ENCODE data around the gene TMEM25. TPM values are rescaled to one million over a fixed set of nuclear protein-coding genes. Genes with fewer than 3 reads are reported as not detected.
"Not testable (repeated sequence)": the region's sequence is repeated elsewhere in the genome, so short reads cannot be mapped to it uniquely, and the experiment has no call there.

Gene TMEM25
- 100 to 1,000 TPM in 2 of 4 donors, 10 to 100 TPM in 2; 49.7 to 128 (median 82.8) TPM for polyA plus RNA-seq
- long read RNA-seq, donor 1, partial matches to known transcripts: 29 of 35 reads
- long read RNA-seq, donor 1, other reads (novel, unspliced or antisense): 0 of 35 reads
- long read RNA-seq, donor 2, partial matches to known transcripts: 5 of 7 reads
- long read RNA-seq, donor 2, other reads (novel, unspliced or antisense): 0 of 7 reads
- long read RNA-seq, donor 3, partial matches to known transcripts: 0 of 1 reads
- long read RNA-seq, donor 3, other reads (novel, unspliced or antisense): 0 of 1 reads
- long read RNA-seq, donor 4: 0 reads
- long read RNA-seq, donor 5, partial matches to known transcripts: 0 of 2 reads
- long read RNA-seq, donor 5, other reads (novel, unspliced or antisense): 0 of 2 reads
- long read RNA-seq, donor 6, partial matches to known transcripts: 0 of 5 reads
- long read RNA-seq, donor 6, other reads (novel, unspliced or antisense): 0 of 5 reads
- long read RNA-seq, donor 7: 0 reads
- long read RNA-seq, donor 8: 0 reads
- long read RNA-seq, donor 9, partial matches to known transcripts: 0 of 2 reads
- long read RNA-seq, donor 9, other reads (novel, unspliced or antisense): 0 of 2 reads
- long read RNA-seq, donor 10: 0 reads

GRCh38 chr11:118530683-118531596 lies at the start of gene TMEM25:
Gene TMEM25 (plus strand): TSS chr11:118531192. CDS start chr11:118531802, 610 bp downstream.
- Histone ChIP-seq H3K4me1 (ENCODE audit: control insufficient read depth in 3 of 3, insufficient read depth in 2 of 3, low read depth in 1 of 3, low read length in 2 of 3) (peaks cover 3 to 60% (median 9%) of the 10 kb centered on the region in 3 donors), H3K36me3 (ENCODE audit: control insufficient read depth in 3 of 3, insufficient read depth in 2 of 3, low read depth in 1 of 3, low read length in 3 of 3) (peaks cover 0 to 39% (median 0%) of the 10 kb centered on the region in 3 donors), H3K27me3 (ENCODE audit: control insufficient read depth in 3 of 3, insufficient read depth in 3 of 3, low read length in 3 of 3) (no peaks in the 10 kb centered on the region)

GRCh38 chr11:118481238-118481637 lies 49.8 kb upstream of the TMEM25 start:
- DNase-seq; H3K27ac ChIP-seq (ENCODE audit: low read depth in 1 of 3, low read length in 2 of 3); H3K4me3 ChIP-seq (ENCODE audit: low read depth in 1 of 3, low read length in 3 of 3); H3K9me3 ChIP-seq (ENCODE audit: control insufficient read depth in 2 of 2, insufficient read depth in 1 of 2, low read depth in 1 of 2, low read length in 1 of 2); FAIRE-seq; H3K27me3 ChIP-seq (ENCODE audit: control insufficient read depth in 3 of 3, insufficient read depth in 3 of 3, low read length in 3 of 3); H3K4me1 ChIP-seq (ENCODE audit: control insufficient read depth in 3 of 3, insufficient read depth in 2 of 3, low read depth in 1 of 3, low read length in 2 of 3): not testable (repeated sequence)
- peaks cover 12 to 44% (median 21%) of the 10 kb centered on the region in 3 donors for H3K36me3 ChIP-seq (ENCODE audit: control insufficient read depth in 3 of 3, insufficient read depth in 2 of 3, low read depth in 1 of 3, low read length in 3 of 3)
- WGBS, 3 donors: 95 to 100% (median 98%) methylated on average over 1 of the region's 1 CpG

More at GRCh38 chr11:118530683-118531596, at the start of gene TMEM25:
- WGBS, 3 donors: 1% methylated on average over 73 to 94 of the region's 94 CpGs
- DNase-seq: peak; percentile 67 to 90
- peak within 1 kb of the TSS; percentile 50 to 83 (median 79) for H3K4me3 ChIP-seq (ENCODE audit: low read depth in 1 of 3, low read length in 3 of 3)
- no peaks in the 10 kb centered on the region for H3K9me3 ChIP-seq (ENCODE audit: control insufficient read depth in 2 of 2, insufficient read depth in 1 of 2, low read depth in 1 of 2, low read length in 1 of 2)
- FAIRE-seq: no peak
- H3K27ac ChIP-seq (ENCODE audit: low read depth in 1 of 3, low read length in 2 of 3): peak within 1 kb of the TSS; percentile 78 to 96 (median 90)

GRCh38 chr11:118484405-118484804 lies 46.6 kb upstream of the TMEM25 start:
- Histone ChIP-seq H3K27ac (ENCODE audit: low read depth in 1 of 3, low read length in 2 of 3) (no peak overlapping the region), H3K4me3 (ENCODE audit: low read depth in 1 of 3, low read length in 3 of 3) (peak overlapping the region in 1 of 3 donors; percentile 14), H3K36me3 (ENCODE audit: control insufficient read depth in 3 of 3, insufficient read depth in 2 of 3, low read depth in 1 of 3, low read length in 3 of 3) (peaks cover 5 to 42% (median 12%) of the 10 kb centered on the region in 3 donors), H3K9me3 (ENCODE audit: control insufficient read depth in 2 of 2, insufficient read depth in 1 of 2, low read depth in 1 of 2, low read length in 1 of 2) (no peaks in the 10 kb centered on the region), H3K27me3 (ENCODE audit: control insufficient read depth in 3 of 3, insufficient read depth in 3 of 3, low read length in 3 of 3) (no peaks in the 10 kb centered on the region), H3K4me1 (ENCODE audit: control insufficient read depth in 3 of 3, insufficient read depth in 2 of 3, low read depth in 1 of 3, low read length in 2 of 3) (no peaks in the 10 kb centered on the region)
- 93 to 98% (median 97%) methylated on average over 3 of the region's 3 CpGs for WGBS, 3 donors
- FAIRE-seq (no peak), DNase-seq (no peak)

GRCh38 chr11:118485273-118485672 lies 45.7 kb upstream of the TMEM25 start:
- FAIRE-seq: no peak
- DNase-seq: no peak

GRCh38 chr11:118488480-118489109 lies 42.4 kb upstream of the TMEM25 start:
- WGBS, 3 donors: 17 to 22% (median 18%) methylated on average over 7 of the region's 7 CpGs
- no peaks in the 10 kb centered on the region for H3K4me1 ChIP-seq (ENCODE audit: control insufficient read depth in 3 of 3, insufficient read depth in 2 of 3, low read depth in 1 of 3, low read length in 2 of 3)
- no peak overlapping the region for H3K27ac ChIP-seq (ENCODE audit: low read depth in 1 of 3, low read length in 2 of 3)
- DNase-seq: peak; percentile 81 to 87
- no peak for FAIRE-seq
- H3K9me3 ChIP-seq (ENCODE audit: control insufficient read depth in 2 of 2, insufficient read depth in 1 of 2, low read depth in 1 of 2, low read length in 1 of 2): no peaks in the 10 kb centered on the region
- no peaks in the 10 kb centered on the region for H3K27me3 ChIP-seq (ENCODE audit: control insufficient read depth in 3 of 3, insufficient read depth in 3 of 3, low read length in 3 of 3)
- no peak overlapping the region for H3K4me3 ChIP-seq (ENCODE audit: low read depth in 1 of 3, low read length in 3 of 3)
- H3K36me3 ChIP-seq (ENCODE audit: control insufficient read depth in 3 of 3, insufficient read depth in 2 of 3, low read depth in 1 of 3, low read length in 3 of 3): peaks cover 16 to 39% (median 17%) of the 10 kb centered on the region in 3 donors

More at GRCh38 chr11:118485273-118485672, 45.7 kb upstream of the TMEM25 start:
- Histone ChIP-seq H3K27ac (ENCODE audit: low read depth in 1 of 3, low read length in 2 of 3) (no peak overlapping the region), H3K27me3 (ENCODE audit: control insufficient read depth in 3 of 3, insufficient read depth in 3 of 3, low read length in 3 of 3) (no peaks in the 10 kb centered on the region), H3K9me3 (ENCODE audit: control insufficient read depth in 2 of 2, insufficient read depth in 1 of 2, low read depth in 1 of 2, low read length in 1 of 2) (no peaks in the 10 kb centered on the region), H3K4me3 (ENCODE audit: low read depth in 1 of 3, low read length in 3 of 3) (no peak overlapping the region), H3K36me3 (ENCODE audit: control insufficient read depth in 3 of 3, insufficient read depth in 2 of 3, low read depth in 1 of 3, low read length in 3 of 3) (peaks cover 10 to 48% (median 10%) of the 10 kb centered on the region in 3 donors), H3K4me1 (ENCODE audit: control insufficient read depth in 3 of 3, insufficient read depth in 2 of 3, low read depth in 1 of 3, low read length in 2 of 3) (no peaks in the 10 kb centered on the region)

- H3K27me3 ChIP-seq (ENCODE audit: control insufficient read depth in 3 of 3, insufficient read depth in 3 of 3, low read length in 3 of 3): no peaks in the 10 kb centered on the region
- H3K36me3 ChIP-seq (ENCODE audit: control insufficient read depth in 3 of 3, insufficient read depth in 2 of 3, low read depth in 1 of 3, low read length in 3 of 3): peaks cover 18 to 41% (median 30%) of the 10 kb centered on the region in 3 donors
- H3K9me3 ChIP-seq (ENCODE audit: control insufficient read depth in 2 of 2, insufficient read depth in 1 of 2, low read depth in 1 of 2, low read length in 1 of 2): no peaks in the 10 kb centered on the region
- no peaks in the 10 kb centered on the region for H3K4me1 ChIP-seq (ENCODE audit: control insufficient read depth in 3 of 3, insufficient read depth in 2 of 3, low read depth in 1 of 3, low read length in 2 of 3)
- H3K4me3 ChIP-seq (ENCODE audit: low read depth in 1 of 3, low read length in 3 of 3): no peak overlapping the region
- H3K27ac ChIP-seq (ENCODE audit: low read depth in 1 of 3, low read length in 2 of 3): no peak overlapping the region
- FAIRE-seq: no peak
- 78 to 86% (median 79%) methylated on average over 4 of the region's 4 CpGs for WGBS, 3 donors
- no peak for DNase-seq
Measured at GRCh38 chr11:118491041-118491440, 40.0 kb upstream of the TMEM25 start.

- Histone ChIP-seq H3K27ac (ENCODE audit: low read depth in 1 of 3, low read length in 2 of 3) (no peak overlapping the region), H3K36me3 (ENCODE audit: control insufficient read depth in 3 of 3, insufficient read depth in 2 of 3, low read depth in 1 of 3, low read length in 3 of 3) (peaks cover 38 to 54% (median 40%) of the 10 kb centered on the region in 3 donors), H3K27me3 (ENCODE audit: control insufficient read depth in 3 of 3, insufficient read depth in 3 of 3, low read length in 3 of 3) (no peaks in the 10 kb centered on the region), H3K9me3 (ENCODE audit: control insufficient read depth in 2 of 2, insufficient read depth in 1 of 2, low read depth in 1 of 2, low read length in 1 of 2) (no peaks in the 10 kb centered on the region), H3K4me1 (ENCODE audit: control insufficient read depth in 3 of 3, insufficient read depth in 2 of 3, low read depth in 1 of 3, low read length in 2 of 3) (no peaks in the 10 kb centered on the region), H3K4me3 (ENCODE audit: low read depth in 1 of 3, low read length in 3 of 3) (no peak overlapping the region)
- DNase-seq (no peak), FAIRE-seq (no peak)
- WGBS, 3 donors: 91% methylated on average over 4 of the region's 4 CpGs
Measured at GRCh38 chr11:118497831-118498230, 33.2 kb upstream of the TMEM25 start.

All from small intestine (tissue), 16 donors.